Ascending aorta (tissue), 2 donors: Measurements from ENCODE around the gene TLE5. TPM values are rescaled to one million over a fixed set of nuclear protein-coding genes. Genes with fewer than 3 reads are reported as not detected.

Experiments used
- DNase-seq, 2 donors: peaks; one replicate each; pipeline ENCODE4 v3.0.0-alpha.2; 2019; ENCODE audit warnings: low spot score in 2 of 2
- H3K27ac ChIP-seq, 2 donors: fragments of 200-600 bp; sonication (generic); one replicate each; pipeline ENCODE4 v1.5.1; 2016 to 2017; ENCODE audit warnings: mild to moderate bottlenecking in 1 of 2
- H3K27me3 ChIP-seq: fragments of 200-600 bp; sonication (generic); one replicate; pipeline ENCODE4 v1.5.1; 2017
- H3K36me3 ChIP-seq, 2 donors: fragments of 200-600 bp; sonication (generic); one replicate each; pipeline ENCODE4 v1.5.1; 2016
- H3K4me1 ChIP-seq, 2 donors: fragments of 200-600 bp; sonication (generic); one replicate each; pipeline ENCODE4 v1.5.1; 2016 to 2017; ENCODE audit warnings: mild to moderate bottlenecking in 1 of 2
- H3K4me3 ChIP-seq, 2 donors: fragments of 200-600 bp; sonication (generic); one replicate each; pipeline ENCODE4 v1.5.1; 2016 to 2017; ENCODE audit warnings: mild to moderate bottlenecking in 1 of 2
- H3K9me3 ChIP-seq, 2 donors: fragments of 200-600 bp; sonication (generic); one replicate each; pipeline ENCODE4 v1.5.1; 2016
- intact Hi-C: fragments of 100-400 bp; cut with DNase I; formaldehyde crosslinking; loops from one replicate; pipeline ENCODE4 v1.15.1; 2023
- total RNA-seq: library from RNA; depleted of rRNA; stranded (reverse); fragments of >200 nt; gene quantifications from one replicate; pipeline ENCODE4 v1.1.0, GENCODE V29; 2016
- TF ChIP-seq, protein P1 (sequence below), 3 experiments: fragments of 200-600 bp in 2 of 3; fragments of 450-650 bp in 1 of 3; sonication (generic) in 2 of 3; IDR thresholded peaks; one replicate each; pipeline ENCODE4 v1.5.1; 2016 to 2019; ENCODE audit warnings: antibody characterized with exemption in 3 of 3, mild to moderate bottlenecking in 1 of 3, moderate library complexity in 1 of 3

TLE5 gene
- total RNA-seq, 1 donor from 2014 or later: 559 TPM

DNA sequence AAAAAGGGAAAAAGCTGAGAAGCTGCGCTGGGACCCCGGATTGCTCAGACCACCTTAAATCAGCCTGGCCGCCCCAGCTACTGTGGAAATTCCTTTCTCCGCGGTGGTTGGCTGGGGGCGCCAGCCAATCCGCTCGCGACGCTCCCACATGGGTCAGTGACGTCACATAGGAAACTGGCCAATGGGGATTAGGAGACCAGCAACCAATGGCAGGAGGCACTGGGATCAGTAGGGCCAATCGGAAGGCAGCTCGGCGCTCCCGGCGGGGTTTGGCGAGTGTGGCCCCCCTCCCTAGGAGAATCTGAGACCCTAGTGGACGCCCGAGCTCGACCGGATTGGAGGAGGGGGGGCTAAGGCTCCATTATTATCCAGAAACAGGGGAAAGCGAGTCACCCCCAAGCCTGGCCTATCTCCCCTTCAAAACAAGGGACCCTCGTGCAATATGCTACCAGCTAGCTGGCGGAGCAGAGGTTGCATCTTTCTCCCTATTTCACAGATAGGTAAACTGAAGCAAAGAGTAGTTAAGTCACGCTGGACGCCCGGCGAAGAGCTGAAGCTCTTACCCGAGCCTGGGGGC is 26.7 kb downstream of the TLE5 start:
- no peaks in the 10 kb centered on the region for H3K36me3 ChIP-seq
- intact Hi-C loops: loop anchor here (1.0 to 5.0 kb wide), 9 partner anchors 22 to 727 kb away; partner anchors contain the start of genes APBA3, GNA11, MRPL54 and TLE5
- TF ChIP-seq, protein P1, sequence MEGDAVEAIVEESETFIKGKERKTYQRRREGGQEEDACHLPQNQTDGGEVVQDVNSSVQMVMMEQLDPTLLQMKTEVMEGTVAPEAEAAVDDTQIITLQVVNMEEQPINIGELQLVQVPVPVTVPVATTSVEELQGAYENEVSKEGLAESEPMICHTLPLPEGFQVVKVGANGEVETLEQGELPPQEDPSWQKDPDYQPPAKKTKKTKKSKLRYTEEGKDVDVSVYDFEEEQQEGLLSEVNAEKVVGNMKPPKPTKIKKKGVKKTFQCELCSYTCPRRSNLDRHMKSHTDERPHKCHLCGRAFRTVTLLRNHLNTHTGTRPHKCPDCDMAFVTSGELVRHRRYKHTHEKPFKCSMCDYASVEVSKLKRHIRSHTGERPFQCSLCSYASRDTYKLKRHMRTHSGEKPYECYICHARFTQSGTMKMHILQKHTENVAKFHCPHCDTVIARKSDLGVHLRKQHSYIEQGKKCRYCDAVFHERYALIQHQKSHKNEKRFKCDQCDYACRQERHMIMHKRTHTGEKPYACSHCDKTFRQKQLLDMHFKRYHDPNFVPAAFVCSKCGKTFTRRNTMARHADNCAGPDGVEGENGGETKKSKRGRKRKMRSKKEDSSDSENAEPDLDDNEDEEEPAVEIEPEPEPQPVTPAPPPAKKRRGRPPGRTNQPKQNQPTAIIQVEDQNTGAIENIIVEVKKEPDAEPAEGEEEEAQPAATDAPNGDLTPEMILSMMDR (IDR thresholded peaks at IDR 0.05): peak in 1 of 3 experiments; percentile 2
- H3K4me1 ChIP-seq: peaks cover 0 to 8% of the 10 kb centered on the region in 2 donors
- peak overlapping the region; percentile 69 to 80 for H3K4me3 ChIP-seq
- H3K27me3 ChIP-seq: no peaks in the 10 kb centered on the region
- peak; percentile 95 to 99 for DNase-seq
- peak overlapping the region; percentile 88 to 94 for H3K27ac ChIP-seq
- no peaks in the 10 kb centered on the region for H3K9me3 ChIP-seq

DNA sequence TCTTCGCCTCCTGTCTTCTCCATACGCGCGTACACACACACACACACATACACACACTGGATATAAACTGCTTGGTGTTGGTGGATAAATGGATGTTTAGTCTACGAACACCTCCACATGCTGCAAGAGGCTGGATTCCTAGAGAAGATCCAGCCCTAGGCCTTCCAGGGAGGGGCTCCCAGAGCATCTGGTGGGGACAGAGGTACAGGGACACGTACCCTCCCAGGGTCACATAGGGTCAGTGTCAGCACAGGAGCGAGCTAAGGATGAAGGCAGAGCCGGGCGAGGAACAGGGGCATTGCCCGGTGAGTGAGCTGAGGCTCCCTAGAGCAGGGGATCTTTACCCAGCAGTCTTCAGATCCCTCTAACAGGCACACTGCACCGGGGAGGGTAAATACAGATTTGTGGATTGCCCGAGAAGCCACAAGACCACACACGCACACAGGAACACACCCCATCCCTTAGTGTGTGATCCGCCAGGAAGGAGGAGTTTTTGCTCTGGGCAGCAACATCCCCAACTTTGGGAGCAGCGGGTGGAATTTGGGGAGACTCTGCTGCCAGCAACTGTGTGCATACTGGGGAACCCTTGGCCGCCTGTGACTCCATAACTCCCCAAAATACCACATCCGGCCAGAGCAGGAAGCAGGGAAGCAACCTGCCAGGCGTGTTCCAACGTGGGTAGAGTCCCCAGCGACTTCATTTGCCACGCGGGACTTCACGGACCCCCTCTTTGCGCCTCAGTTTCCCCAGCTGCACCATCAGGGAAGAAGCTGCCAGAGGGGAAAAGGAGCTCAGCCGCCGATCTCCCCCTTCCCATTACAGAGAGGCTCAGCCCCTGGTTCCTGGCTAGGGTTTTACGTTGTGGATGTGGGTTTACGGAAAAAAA is 27.4 kb downstream of the TLE5 start:
- Histone ChIP-seq H3K27me3 (no peaks in the 10 kb centered on the region), H3K27ac (peak overlapping the region; percentile 88 to 94), H3K9me3 (no peaks in the 10 kb centered on the region), H3K4me1 (peaks cover 0 to 8% of the 10 kb centered on the region in 2 donors), H3K36me3 (no peaks in the 10 kb centered on the region), H3K4me3 (peak overlapping the region; percentile 69 to 80)
- intact Hi-C loops: loop anchor here (1.0 to 5.0 kb wide), 6 partner anchors 22 to 727 kb away; partner anchors contain the start of genes APBA3, MRPL54 and ZNF57
- TF ChIP-seq, protein P1 (IDR thresholded peaks at IDR 0.05): no peak
- DNase-seq: no peak

DNA sequence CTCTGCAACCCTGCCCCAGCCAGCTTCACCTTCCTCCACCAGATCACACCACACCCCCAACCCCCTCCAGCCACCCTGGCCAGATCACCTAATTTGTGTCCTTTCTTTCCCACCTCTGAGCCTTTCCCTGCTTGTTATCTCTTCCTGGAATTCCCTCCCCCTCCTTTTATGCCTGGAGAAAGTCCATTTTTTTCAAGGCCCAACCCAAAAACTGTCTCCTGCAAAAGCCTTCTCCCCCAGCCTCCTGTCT is 28.0 kb downstream of the TLE5 start:
- intact Hi-C loops: no loop called here
- Histone ChIP-seq H3K36me3 (no peaks in the 10 kb centered on the region), H3K4me1 (peaks cover 4 to 8% of the 10 kb centered on the region in 2 donors), H3K4me3 (no peak overlapping the region), H3K27me3 (no peaks in the 10 kb centered on the region), H3K9me3 (no peaks in the 10 kb centered on the region), H3K27ac (no peak overlapping the region)
- TF ChIP-seq, protein P1 (IDR thresholded peaks at IDR 0.05): no peak
- DNase-seq: no peak

DNA sequence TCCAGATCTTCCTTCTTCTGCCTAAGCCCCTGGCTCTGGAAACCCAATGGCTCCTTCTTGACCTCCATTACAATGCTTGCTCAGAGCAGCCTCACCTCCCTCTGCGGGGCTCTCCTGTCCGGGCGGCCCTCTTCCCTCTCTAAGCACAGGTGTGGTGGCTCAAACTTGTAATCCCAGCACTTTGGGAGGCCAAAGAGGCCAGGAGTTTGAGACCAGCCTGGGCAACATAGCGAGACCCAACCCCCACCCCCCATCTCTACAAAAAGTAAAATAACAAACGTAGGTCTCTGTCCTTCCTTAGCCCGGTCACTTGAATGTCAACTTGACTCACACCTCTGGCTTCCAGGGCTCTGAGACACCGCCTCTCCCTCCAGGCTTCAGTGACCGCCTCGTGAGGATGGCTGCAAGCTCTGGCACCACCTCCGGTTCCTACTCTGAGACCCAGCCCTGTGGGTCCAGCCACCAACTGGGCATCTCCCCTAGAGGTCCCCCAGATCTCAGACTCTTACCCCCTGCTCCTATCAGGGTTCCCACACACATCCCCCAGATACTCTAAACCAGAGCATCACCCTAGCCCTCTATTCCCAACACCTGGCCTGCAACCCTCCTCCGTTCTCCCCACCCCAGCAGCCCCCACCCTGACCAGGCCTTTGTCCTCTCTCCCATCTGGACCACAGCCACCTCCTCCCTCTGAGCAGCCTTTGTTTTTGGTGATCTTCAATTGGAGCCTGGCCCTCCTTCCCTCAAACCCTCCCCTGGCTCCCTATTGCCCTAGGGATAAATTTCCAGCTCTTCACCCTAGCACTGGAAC is 28.5 kb downstream of the TLE5 start:
- Histone ChIP-seq H3K4me1 (peaks cover 4 to 8% of the 10 kb centered on the region in 2 donors), H3K36me3 (no peaks in the 10 kb centered on the region), H3K4me3 (no peak overlapping the region), H3K9me3 (no peaks in the 10 kb centered on the region), H3K27me3 (no peaks in the 10 kb centered on the region), H3K27ac (no peak overlapping the region)
- DNase-seq: no peak
- TF ChIP-seq, protein P1 (IDR thresholded peaks at IDR 0.05): no peak
- intact Hi-C loops: no loop called here

GRCh38 chr19:3031607-3031867 is 30.8 kb downstream of the TLE5 start:
- no peak for DNase-seq
- no peaks in the 10 kb centered on the region for H3K9me3 ChIP-seq
- TF ChIP-seq, protein P1 (IDR thresholded peaks at IDR 0.05): no peak
- intact Hi-C loops: no loop called here
- H3K27ac ChIP-seq: no peak overlapping the region
- H3K36me3 ChIP-seq: no peaks in the 10 kb centered on the region
- no peaks in the 10 kb centered on the region for H3K27me3 ChIP-seq
- peaks cover 4 to 8% of the 10 kb centered on the region in 2 donors for H3K4me1 ChIP-seq
- H3K4me3 ChIP-seq: no peak overlapping the region
